K562 (cell line): Measurements from ENCODE around the gene LYAR. TPM values are rescaled to one million over a fixed set of nuclear protein-coding genes. Genes with fewer than 3 reads are reported as not detected.

Experiments
- BCOR ChIP-seq: fragments of 450-650 bp; IDR thresholded peaks from 2 replicates; pipeline ENCODE4 v1.6.1; 2016
- BHLHE40 ChIP-seq: IDR thresholded peaks from 2 replicates; pipeline ENCODE4 v1.6.1; 2011; ENCODE audit warnings: low read length, improper control_type of control experiment
- BMI1 ChIP-seq: fragments of 150-350 bp; IDR thresholded peaks from 2 replicates; pipeline ENCODE4 v1.6.1; 2014; ENCODE audit warnings: low read length
- CBX8 ChIP-seq: fragments of 200-600 bp; sonication (generic); IDR thresholded peaks from 2 replicates; pipeline ENCODE4 v1.6.1; 2012; ENCODE audit warnings: borderline replicate concordance, mixed run types, low read depth, mild to moderate bottlenecking, moderate library complexity, mixed read lengths, low read length, control low read depth, inconsistent platforms; ENCODE audit not compliant: poor library complexity, severe bottlenecking; ENCODE audit errors: extremely low read depth
- DMBX1 ChIP-seq: fragments of 250-450 bp; sonication (Bioruptor Pico); IDR thresholded peaks from 2 replicates; pipeline ENCODE4 v1.8.0; 2022; ENCODE audit warnings: inconsistent platforms, mild to moderate bottlenecking, moderate library complexity, borderline replicate concordance
- HIVEP1 ChIP-seq: fragments of 250-450 bp; sonication (Bioruptor Pico); IDR thresholded peaks from 2 replicates; pipeline ENCODE4 v1.4.0; 2020; ENCODE audit warnings: mild to moderate bottlenecking
- HNRNPH1 ChIP-seq: fragments of 200-400 bp; formaldehyde crosslinking; optimal IDR thresholded peaks from 2 replicates; pipeline ENCODE3; 2017; ENCODE audit warnings: low read depth, mild to moderate bottlenecking, low read length, moderate library complexity
- HOMEZ ChIP-seq: fragments of 250-450 bp; sonication (Bioruptor Pico); IDR thresholded peaks from 2 replicates; pipeline ENCODE4 v1.4.0; 2020; ENCODE audit warnings: mild to moderate bottlenecking, moderate library complexity
- KDM2B ChIP-seq: fragments of 250-450 bp; sonication (Bioruptor Pico); IDR thresholded peaks from 2 replicates; pipeline ENCODE4 v1.8.0; 2021; ENCODE audit warnings: mild to moderate bottlenecking, moderate library complexity
- KLF13 ChIP-seq: fragments of 450-650 bp; IDR thresholded peaks from 2 replicates; pipeline ENCODE4 v1.6.1; 2016; ENCODE audit warnings: missing genetic modification characterization, low read depth, mild to moderate bottlenecking, missing compliant biosample characterization, moderate library complexity, borderline replicate concordance
- RBFOX2 ChIP-seq: fragments of 200-400 bp; formaldehyde crosslinking; IDR thresholded peaks from 2 replicates; pipeline ENCODE4 v1.6.1; 2017; ENCODE audit warnings: low read depth, mild to moderate bottlenecking, low read length, moderate library complexity
- SETDB1 ChIP-seq: IDR thresholded peaks from one replicate; pipeline ENCODE4 v1.6.1; 2012; ENCODE audit warnings: low read length, control low read depth, inconsistent platforms
- SREBF1 ChIP-seq: fragments of 150-350 bp; IDR thresholded peaks from 2 replicates; pipeline ENCODE4 v1.6.1; 2014; ENCODE audit warnings: antibody characterized with exemption, low read depth, low read length, borderline replicate concordance
- SREBF2 ChIP-seq: sonication (generic); formaldehyde crosslinking; IDR thresholded peaks from 2 replicates; pipeline ENCODE4 v1.4.0; 2020; ENCODE audit warnings: mild to moderate bottlenecking, missing genetic modification reagents
- TAF7 ChIP-seq: fragments of 450-650 bp; IDR thresholded peaks from 2 replicates; pipeline ENCODE4 v1.6.1; 2016; ENCODE audit warnings: missing genetic modification characterization, missing compliant biosample characterization
- THRA ChIP-seq: fragments of 450-650 bp; IDR thresholded peaks from 2 replicates; pipeline ENCODE4 v1.6.1; 2017; ENCODE audit warnings: mild to moderate bottlenecking, moderate library complexity
- YY1 ChIP-seq, 3 experiments: IDR thresholded peaks; 2 replicates each; pipeline ENCODE4 v1.6.1; 2011; ENCODE audit warnings: low read length in 2 of 3, mild to moderate bottlenecking in 2 of 3, moderate library complexity in 2 of 3, borderline replicate concordance in 1 of 3, control low read depth in 1 of 3, low read depth in 1 of 3; ENCODE audit not compliant: insufficient read depth in 3 of 3, insufficient replicate concordance in 2 of 3, control insufficient read depth in 1 of 3, insufficient read length in 1 of 3; ENCODE audit errors: extremely low read depth in 1 of 3
- ZBTB8A ChIP-seq: fragments of 450-650 bp; IDR thresholded peaks from 2 replicates; pipeline ENCODE4 v1.6.1; 2018; ENCODE audit warnings: mild to moderate bottlenecking, moderate library complexity; ENCODE audit not compliant: partially characterized antibody
- ZBTB9 ChIP-seq: fragments of 450-650 bp; formaldehyde crosslinking; IDR thresholded peaks from 2 replicates; pipeline ENCODE4 v1.4.0; 2020; ENCODE audit warnings: mild to moderate bottlenecking, moderate library complexity
- ZNF23 ChIP-seq: fragments of 250-450 bp; sonication (Bioruptor Pico); IDR thresholded peaks from 2 replicates; pipeline ENCODE4 v1.4.0; 2020; ENCODE audit warnings: mild to moderate bottlenecking
- ZNF639 ChIP-seq, 2 experiments: fragments of 200-800 bp in 1 of 2; sonication (Bioruptor generic) in 1 of 2; sonication (generic) in 1 of 2; formaldehyde crosslinking in 1 of 2; IDR thresholded peaks in 1 of 2; conservative IDR thresholded peaks in 1 of 2; 2 replicates each; pipeline versions ENCODE4 v1.5.0 to v1.6.1; 2016 to 2020; ENCODE audit warnings: missing compliant biosample characterization in 1 of 2, missing genetic modification characterization in 1 of 2, missing genetic modification reagents in 1 of 2
- polyA plus RNA-seq, 8 experiments: library from polyadenylated mRNA; depleted of rRNA in 4 of 8; stranded (reverse) in 5 of 8; unstranded in 3 of 8; fragments of >200 nt; fragmentation: Nextera tagmentation in 2 of 8; fragmentation: Illumina TruSeq in 1 of 8; extraction: Ambion mirVana in 2 of 8; extraction: Trizol in 1 of 8; gene quantifications; 2 replicates each; pipeline versions ENCODE4 v1.2.1 to v1.2.3, GENCODE V29; 2011 to 2014; ENCODE audit warnings: inconsistent platforms in 1 of 8, missing spikeins in 1 of 8
- total RNA-seq, 7 experiments: library from RNA; depleted of rRNA in 6 of 7; stranded (reverse); fragments of >200 nt in 6 of 7; fragmentation: Illumina TruSeq in 2 of 7; extraction: Trizol in 2 of 7; gene quantifications; 2 replicates each; pipeline versions ENCODE4 v1.2.1 to v1.2.3, GENCODE V29; 2011 to 2021; ENCODE audit warnings: low replicate concordance in 1 of 7

LYAR gene
- total and polyA plus RNA-seq, 9 of the 15 experiments (the other 6 are each of a cell fraction or from before 2014, with no cell fraction given): 28.3 to 172 (median 127) TPM

- TF ChIP-seq SREBF1 (no peak), ZBTB9 (no peak), KDM2B (CRISPR knock-in tag) (no peak), HNRNPH1 (no peak), THRA (no peak), ZNF639 (CRISPR knock-in tag; conservative IDR thresholded peaks at IDR 0.05 in 1 of 2, IDR thresholded peaks at IDR 0.05 in 1 of 2) (0 out of 4 replicates have a peak, but pooled peaks of 1 of the 2 experiments have one; percentile 22), DMBX1 (CRISPR knock-in tag) (no peak), ZBTB8A (no peak), BMI1 (no peak), BCOR (no peak), SREBF2 (CRISPR knock-in tag) (no peak), BHLHE40 (peak; percentile 24; the same call in 1 of the 2 replicates), RBFOX2 (peak; percentile 99), CBX8 (no peak), TAF7 (tag) (peak; percentile 83), YY1 (IDR thresholded peaks at IDR 0.05; ENCODE audit: borderline replicate concordance in 1 of 3, control insufficient read depth in 1 of 3, extremely low read depth in 1 of 3, insufficient read depth in 3 of 3, insufficient read length in 1 of 3, insufficient replicate concordance in 2 of 3, low read depth in 1 of 3, low read length in 2 of 3) (peak; percentile 70 to 96 (median 95)), SETDB1 (no peak), HOMEZ (no peak), ZNF23 (CRISPR knock-in tag) (no peak), HIVEP1 (no peak), KLF13 (tag) (no peak)
These were observed 41.7 kb downstream of the LYAR start, which contains the start of gene TMEM128 (continued) for GRCh38 chr4:4248029-4248884.
